GM13977 (cell line): ENCODE results near the gene ST6GALNAC3.
A peak's percentile ranks its signal among the peaks of the same experiment; 100 is the strongest.

ENCODE experiments used
- DNase-seq: peaks from one replicate; pipeline ENCODE4 v3.0.0; 2012; ENCODE audit warnings: low spot score
- CTCF ChIP-seq: IDR thresholded peaks from 2 replicates; pipeline ENCODE4 v1.5.1; 2012; ENCODE audit warnings: mild to moderate bottlenecking, control low read depth; ENCODE audit not compliant: insufficient read depth; ENCODE audit errors: extremely low read depth, missing control alignments
- in situ Hi-C: fragments of 300-500 bp; cut with MboI; formaldehyde crosslinking; loops from one replicate; pipeline ENCODE4 v1.12.0; 2022; ENCODE audit warnings: low sequenced_read_pairs, low pct_unique_long_range_greater_than_20kb, mixed read lengths, inconsistent platforms; ENCODE audit not compliant: unreplicated experiment

The ST6GALNAC3 gene

GRCh38 chr1:76074321-76075187, at the start of gene ST6GALNAC3:
Gene ST6GALNAC3 (plus strand): TSS chr1:76074746.
- no peak for TF ChIP-seq CTCF
- in situ Hi-C loops = no loop called here

GRCh38 chr1:76027341-76027740, 47.2 kb upstream of the ST6GALNAC3 start:
- DNase-seq = no peak
- TF ChIP-seq CTCF = no peak
- in situ Hi-C loops = no loop called here

More at GRCh38 chr1:76074321-76075187, at the start of gene ST6GALNAC3:
- peak; percentile 79 for DNase-seq

GRCh38 chr1:76029331-76029730, 45.2 kb upstream of the ST6GALNAC3 start:
- no peak for TF ChIP-seq CTCF
- in situ Hi-C loops = no loop called here
- DNase-seq = no peak

GRCh38 chr1:76031496-76031895, 43.0 kb upstream of the ST6GALNAC3 start:
- no peak for DNase-seq
- TF ChIP-seq CTCF = no peak
- in situ Hi-C loops = no loop called here

- TF ChIP-seq CTCF = no peak
- in situ Hi-C loops = no loop called here
- DNase-seq = no peak
These were observed 40.6 kb upstream of the ST6GALNAC3 start for GRCh38 chr1:76033800-76034475.

GRCh38 chr1:76035053-76035452, 39.5 kb upstream of the ST6GALNAC3 start:
- TF ChIP-seq CTCF = no peak
- no peak for DNase-seq
- in situ Hi-C loops = no loop called here
